AG04449 (cell line): ENCODE results near the gene SMYD1.

Experiments used
- CTCF ChIA-PET: fragments of 350-600 bp; formaldehyde crosslinking; extraction: SDS; loops from one replicate; lab custom pipeline; 2021; ENCODE audit warnings: antibody characterized with exemption; lab: Yijun Ruan, JAX
- POLR2A ChIA-PET: fragments of 400-600, 350-600 bp; formaldehyde crosslinking; extraction: SDS; loops from one replicate; lab custom pipeline; 2020; ENCODE audit warnings: antibody characterized with exemption, inconsistent platforms; lab: Yijun Ruan, JAX
- DNase-seq: peaks from one replicate; pipeline ENCODE4 v3.0.0-alpha.2; 2010; ENCODE audit warnings: low read depth, low spot score
- H3K4me3 ChIP-seq: 2 replicates; pipeline ENCODE4 v1.5.1; 2011; ENCODE audit warnings: low read depth, mild to moderate bottlenecking, control low read depth, low read length
- TF ChIP-seq, protein P1 (sequence below): IDR thresholded peaks from one replicate; pipeline ENCODE4 v1.5.1; 2011; ENCODE audit warnings: mild to moderate bottlenecking, moderate library complexity, low read length, control low read depth, inconsistent platforms; ENCODE audit not compliant: insufficient read depth; ENCODE audit errors: missing control alignments

SMYD1 gene

DNA sequence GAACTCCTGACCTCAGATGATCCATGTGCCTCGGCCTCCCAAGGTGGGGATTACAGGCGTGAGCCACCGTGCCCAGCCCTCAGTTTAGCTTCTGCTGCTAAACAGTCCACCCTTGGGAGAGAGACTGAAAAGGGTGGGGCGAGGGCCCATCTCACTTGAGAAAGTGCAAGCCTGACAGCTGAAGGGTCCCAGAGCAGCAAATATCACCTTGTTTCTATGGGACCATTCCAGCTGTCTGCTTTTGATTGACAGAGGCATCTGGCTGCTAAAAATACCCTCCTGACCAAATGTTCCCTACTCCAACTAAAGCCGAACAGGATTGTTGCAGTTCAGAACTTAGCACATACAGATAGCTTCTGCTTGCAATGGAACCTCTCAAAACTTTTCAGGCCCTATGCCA lies 436 bp upstream of the SMYD1 start:
- DNase-seq: no peak
- H3K4me3 ChIP-seq: no peak overlapping the region
- TF ChIP-seq, protein P1, sequence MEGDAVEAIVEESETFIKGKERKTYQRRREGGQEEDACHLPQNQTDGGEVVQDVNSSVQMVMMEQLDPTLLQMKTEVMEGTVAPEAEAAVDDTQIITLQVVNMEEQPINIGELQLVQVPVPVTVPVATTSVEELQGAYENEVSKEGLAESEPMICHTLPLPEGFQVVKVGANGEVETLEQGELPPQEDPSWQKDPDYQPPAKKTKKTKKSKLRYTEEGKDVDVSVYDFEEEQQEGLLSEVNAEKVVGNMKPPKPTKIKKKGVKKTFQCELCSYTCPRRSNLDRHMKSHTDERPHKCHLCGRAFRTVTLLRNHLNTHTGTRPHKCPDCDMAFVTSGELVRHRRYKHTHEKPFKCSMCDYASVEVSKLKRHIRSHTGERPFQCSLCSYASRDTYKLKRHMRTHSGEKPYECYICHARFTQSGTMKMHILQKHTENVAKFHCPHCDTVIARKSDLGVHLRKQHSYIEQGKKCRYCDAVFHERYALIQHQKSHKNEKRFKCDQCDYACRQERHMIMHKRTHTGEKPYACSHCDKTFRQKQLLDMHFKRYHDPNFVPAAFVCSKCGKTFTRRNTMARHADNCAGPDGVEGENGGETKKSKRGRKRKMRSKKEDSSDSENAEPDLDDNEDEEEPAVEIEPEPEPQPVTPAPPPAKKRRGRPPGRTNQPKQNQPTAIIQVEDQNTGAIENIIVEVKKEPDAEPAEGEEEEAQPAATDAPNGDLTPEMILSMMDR: no peak
- POLR2A ChIA-PET: no interaction called here
- CTCF ChIA-PET: interaction anchor here (1.0 to 1.7 kb wide), 2 partner anchors 89 to 124 kb away, joined by 3 to 4 read pairs; no protein-coding TSS in a partner anchor

- H3K4me3 ChIP-seq: no peak overlapping the region
- CTCF ChIA-PET: interaction anchor here (1.7 to 2.7 kb wide), 2 partner anchors 7 to 123 kb away, joined by 4 to 28 read pairs; no protein-coding TSS in a partner anchor
- DNase-seq: no peak
- TF ChIP-seq, protein P1: no peak
- POLR2A ChIA-PET: no interaction called here
Measured at GRCh38 chr2:88068044-88068443, 419 bp downstream of the SMYD1 start.

DNA sequence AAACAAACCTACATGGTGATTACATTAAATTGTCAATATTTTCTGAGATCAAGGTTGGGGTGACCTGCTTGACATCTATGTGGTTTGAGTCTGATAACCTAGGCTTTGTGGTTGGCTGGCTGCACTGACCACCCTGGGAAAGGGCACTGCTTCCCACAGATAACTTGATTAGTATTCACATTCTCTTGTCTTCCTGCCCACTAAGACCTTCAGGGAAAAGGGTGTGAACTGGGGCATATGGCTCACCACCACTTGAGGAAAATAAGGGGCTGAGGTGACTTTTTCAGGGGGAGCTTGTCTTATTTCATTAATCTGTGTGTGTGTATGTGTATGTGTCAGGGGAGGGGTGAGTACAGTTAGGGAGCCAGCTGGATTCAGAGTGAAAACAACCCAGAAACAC lies 1.5 kb downstream of the SMYD1 start:
- POLR2A ChIA-PET: interaction anchor here (0.6 kb wide), 1 partner anchor 53 kb away, joined by 3 read pairs; the partner anchor contains the start of gene RNU2-63P
- CTCF ChIA-PET: interaction anchor here (0.7 to 2.7 kb wide), 2 partner anchors 9 to 378 kb away, joined by 3 to 28 read pairs; no protein-coding TSS in a partner anchor

DNA sequence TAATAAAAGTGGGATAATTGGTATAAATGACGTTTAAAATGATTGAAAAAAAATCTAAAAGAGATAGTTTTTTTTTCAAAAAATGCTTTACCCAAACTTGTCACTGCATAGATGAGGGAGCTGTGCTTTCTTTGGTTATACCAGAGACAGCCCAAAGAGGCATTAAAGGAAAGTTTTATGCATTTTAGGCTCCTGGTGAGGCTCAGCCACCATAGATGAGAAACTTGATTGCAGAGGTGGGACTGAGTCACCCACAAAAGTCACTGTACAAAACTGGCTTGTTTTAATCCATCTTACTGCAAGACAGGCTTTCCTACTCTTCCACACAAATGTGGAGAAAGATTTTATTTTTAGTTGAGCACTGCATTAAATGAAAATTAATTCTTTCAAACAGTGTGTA lies 2.4 kb downstream of the SMYD1 start:
- DNase-seq: no peak
- POLR2A ChIA-PET: no interaction called here
- TF ChIP-seq, protein P1: no peak
- H3K4me3 ChIP-seq: no peak overlapping the region
- CTCF ChIA-PET: interaction anchor here (2.7 kb wide), 1 partner anchor 10 kb away, joined by 28 read pairs; no protein-coding TSS in a partner anchor

More for the DNA sequence above, 1.5 kb downstream of the SMYD1 start:
- H3K4me3 ChIP-seq: no peak overlapping the region
- TF ChIP-seq, protein P1: no peak
- DNase-seq: no peak

GRCh38 chr2:88071365-88071764 lies 3.7 kb downstream of the SMYD1 start:
- TF ChIP-seq, protein P1: no peak
- ChIA-PET POLR2A (no interaction called here), CTCF (interaction anchor here (1.4 kb wide), 1 partner anchor 11 kb away, joined by 7 read pairs; no protein-coding TSS in a partner anchor)
- DNase-seq: no peak
- H3K4me3 ChIP-seq: no peak overlapping the region

- TF ChIP-seq, protein P1: no peak
- ChIA-PET CTCF (interaction anchor here (1.0 to 5.7 kb wide), 2 partner anchors 13 to 26 kb away, joined by 4 to 45 read pairs; no protein-coding TSS in a partner anchor), POLR2A (interaction anchor here (1.2 kb wide), 1 partner anchor 20 kb away, joined by 4 read pairs; no protein-coding TSS in a partner anchor)
- no peak for DNase-seq
- H3K4me3 ChIP-seq: no peak overlapping the region
Measured at GRCh38 chr2:88074150-88074549, 6.5 kb downstream of the SMYD1 start.
